Left lung (tissue), 10 donors: Measurements from ENCODE around the gene NPAS2. TPM values are rescaled to one million over a fixed set of nuclear protein-coding genes. Genes with fewer than 3 reads are reported as not detected.
A peak's percentile ranks its signal among the peaks of the same experiment; 100 is the strongest.

Source experiments
- ATAC-seq: fragments of 200-7000 bp; cut with Tn5 transposase; one replicate; pipeline ENCODE4 v1.9.1; 2020; ENCODE audit warnings: moderate library complexity
- DNase-seq, 4 donors: peaks; one replicate each; pipeline ENCODE4 v3.0.0-alpha.2; 2013 to 2020
- H3K27ac ChIP-seq, 2 donors: fragments of 200-600 bp; sonication (generic) in 1 of 2; one replicate each; pipeline versions ENCODE4 v1.5.0 to v1.8.0; 2020 to 2021
- H3K27me3 ChIP-seq, 2 donors: fragments of 200-600 bp; sonication (generic) in 1 of 2; one replicate each; pipeline versions ENCODE4 v1.5.0 to v1.8.0; 2020 to 2021
- H3K36me3 ChIP-seq, 2 donors: fragments of 200-600 bp; sonication (generic) in 1 of 2; one replicate each; pipeline versions ENCODE4 v1.5.0 to v1.8.0; 2020 to 2021
- H3K4me1 ChIP-seq, 2 donors: fragments of 200-600 bp; one replicate each; pipeline ENCODE4 v1.8.0; 2021
- H3K4me3 ChIP-seq, 2 donors: fragments of 200-600 bp; sonication (generic) in 1 of 2; one replicate each; pipeline versions ENCODE4 v1.5.0 to v1.8.0; 2020 to 2021; ENCODE audit warnings: mild to moderate bottlenecking in 1 of 2
- H3K9me3 ChIP-seq, 2 donors: fragments of 200-600 bp; sonication (generic) in 1 of 2; one replicate each; pipeline versions ENCODE4 v1.5.0 to v1.8.0; 2020 to 2021
- intact Hi-C, 2 donors: fragments of 100-400 bp; cut with DNase I; formaldehyde crosslinking; loops; one replicate each; pipeline versions ENCODE4 v1.11.2 to v1.14.2; 2022
- polyA plus RNA-seq, 6 donors: library from polyadenylated mRNA; unstranded; fragments of 120-200 nt; gene quantifications; one replicate each; pipeline ENCODE4 v1.2.1, GENCODE V29; 2013; ENCODE audit not compliant: insufficient read length in 6 of 6
- total RNA-seq, 2 donors: library from RNA; stranded (reverse); fragmentation: NEBNext Ultra II Directional; extraction: Animal tissue kit (Norgen Biotek cat#: 25700); gene quantifications; one replicate each; pipeline ENCODE4 v1.2.1, GENCODE V29; 2021
- TF ChIP-seq, protein P1 (sequence below), 2 donors: fragments of 200-600 bp; sonication (generic) in 1 of 2; IDR thresholded peaks; one replicate each; pipeline versions ENCODE4 v1.5.0 to v1.8.0; 2021; ENCODE audit warnings: antibody characterized with exemption in 2 of 2
- donor health status: DM: no; HTN: yes; CAD: no.
- donor health status: DM: no; HTN: no; CAD: no.

NPAS2 gene
- total and polyA plus RNA-seq, 8 donors, result 18.8 to 40.2 (median 35.0) TPM

DNA sequence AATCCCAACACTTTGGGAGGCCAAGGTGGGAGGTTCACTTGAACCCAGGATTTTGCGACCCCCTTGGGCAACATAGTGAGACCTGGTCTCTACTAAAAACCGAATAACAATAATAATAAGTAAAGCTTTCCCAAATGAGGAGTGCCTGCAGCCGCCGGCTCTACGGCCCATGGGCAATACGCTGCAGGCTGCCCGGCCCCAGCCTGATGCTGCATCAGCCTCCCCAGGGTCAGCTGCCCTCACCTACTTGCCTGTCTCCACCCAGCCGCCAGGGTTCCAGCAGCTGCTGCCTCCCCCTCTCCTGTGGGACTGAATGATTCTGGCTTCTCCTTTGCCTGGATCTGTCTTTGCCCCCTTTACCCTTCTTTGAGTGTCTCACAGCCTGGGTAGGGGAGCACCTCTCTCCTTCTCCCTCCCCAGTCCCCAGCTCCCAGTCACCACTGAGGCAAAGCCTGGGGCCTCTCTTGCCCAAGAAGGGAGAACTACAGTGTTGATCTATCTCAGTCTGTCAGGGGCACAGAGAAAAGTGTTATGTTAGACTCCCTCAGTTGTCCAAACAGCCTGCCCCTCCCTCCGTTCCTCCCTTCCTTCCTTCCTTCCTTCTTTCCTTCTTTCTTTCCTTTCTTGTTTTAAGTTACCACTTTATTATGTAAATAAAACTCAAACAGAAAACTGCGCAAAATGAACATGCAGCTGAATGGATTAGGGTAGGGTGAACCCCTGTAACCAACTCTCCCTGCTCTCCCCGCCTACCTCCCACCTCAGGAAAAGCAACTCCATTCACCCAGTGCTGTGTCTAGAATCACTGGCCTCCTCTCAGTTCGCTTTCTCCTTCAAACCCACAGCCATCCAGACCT lies 38.2 kb upstream of the NPAS2 start:
- no peak overlapping the region for H3K27ac ChIP-seq
- no peaks in the 10 kb centered on the region for H3K36me3 ChIP-seq
- H3K27me3 ChIP-seq, result no peaks in the 10 kb centered on the region
- no peaks in the 10 kb centered on the region for H3K9me3 ChIP-seq
- ATAC-seq (no peak), DNase-seq (no peak)
- TF ChIP-seq, protein P1, sequence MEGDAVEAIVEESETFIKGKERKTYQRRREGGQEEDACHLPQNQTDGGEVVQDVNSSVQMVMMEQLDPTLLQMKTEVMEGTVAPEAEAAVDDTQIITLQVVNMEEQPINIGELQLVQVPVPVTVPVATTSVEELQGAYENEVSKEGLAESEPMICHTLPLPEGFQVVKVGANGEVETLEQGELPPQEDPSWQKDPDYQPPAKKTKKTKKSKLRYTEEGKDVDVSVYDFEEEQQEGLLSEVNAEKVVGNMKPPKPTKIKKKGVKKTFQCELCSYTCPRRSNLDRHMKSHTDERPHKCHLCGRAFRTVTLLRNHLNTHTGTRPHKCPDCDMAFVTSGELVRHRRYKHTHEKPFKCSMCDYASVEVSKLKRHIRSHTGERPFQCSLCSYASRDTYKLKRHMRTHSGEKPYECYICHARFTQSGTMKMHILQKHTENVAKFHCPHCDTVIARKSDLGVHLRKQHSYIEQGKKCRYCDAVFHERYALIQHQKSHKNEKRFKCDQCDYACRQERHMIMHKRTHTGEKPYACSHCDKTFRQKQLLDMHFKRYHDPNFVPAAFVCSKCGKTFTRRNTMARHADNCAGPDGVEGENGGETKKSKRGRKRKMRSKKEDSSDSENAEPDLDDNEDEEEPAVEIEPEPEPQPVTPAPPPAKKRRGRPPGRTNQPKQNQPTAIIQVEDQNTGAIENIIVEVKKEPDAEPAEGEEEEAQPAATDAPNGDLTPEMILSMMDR (IDR thresholded peaks at IDR 0.05), result no peak
- H3K4me3 ChIP-seq, result no peak overlapping the region
- peaks cover 0 to 6% of the 10 kb centered on the region in 2 donors for H3K4me1 ChIP-seq
- intact Hi-C loops, result no loop called here

DNA sequence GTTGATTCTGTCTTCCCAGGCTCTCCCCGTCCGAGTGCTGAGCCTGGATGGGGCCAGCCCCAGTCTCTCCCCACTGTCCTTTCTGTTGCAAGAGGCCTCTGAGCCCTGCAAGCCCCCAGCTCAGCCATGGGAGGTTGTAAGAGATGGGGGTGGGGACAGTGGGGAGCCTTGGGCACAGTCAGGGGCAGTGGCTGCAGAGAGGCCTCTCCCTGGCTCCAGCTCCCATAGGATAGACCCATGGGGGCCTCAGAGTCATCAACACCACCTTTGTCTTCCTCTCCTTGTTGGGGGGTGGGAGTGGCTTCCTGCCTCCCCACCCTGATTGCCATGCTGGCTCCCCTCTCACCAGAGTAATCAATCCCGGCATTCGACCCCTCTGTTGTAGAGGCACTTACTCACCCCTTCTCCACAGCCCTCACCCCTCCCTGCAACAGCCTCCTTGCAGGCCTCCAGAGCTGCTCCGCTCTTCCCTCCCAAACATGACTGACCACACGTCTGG lies 37.5 kb upstream of the NPAS2 start:
- no peaks in the 10 kb centered on the region for H3K9me3 ChIP-seq
- ATAC-seq, result no peak
- no peak overlapping the region for H3K27ac ChIP-seq
- no peak for DNase-seq
- peaks cover 0 to 6% of the 10 kb centered on the region in 2 donors for H3K4me1 ChIP-seq
- intact Hi-C loops, result no loop called here
- H3K27me3 ChIP-seq, result no peaks in the 10 kb centered on the region
- no peak overlapping the region for H3K4me3 ChIP-seq
- TF ChIP-seq, protein P1 (IDR thresholded peaks at IDR 0.05), result no peak
- no peaks in the 10 kb centered on the region for H3K36me3 ChIP-seq

GRCh38 chr2:100783987-100784386 lies 36.0 kb upstream of the NPAS2 start:
- Histone ChIP-seq H3K4me1 (peaks cover 0 to 6% of the 10 kb centered on the region in 2 donors), H3K27me3 (no peaks in the 10 kb centered on the region), H3K9me3 (no peaks in the 10 kb centered on the region), H3K36me3 (no peaks in the 10 kb centered on the region), H3K27ac (no peak overlapping the region), H3K4me3 (no peak overlapping the region)
- DNase-seq, result no peak
- TF ChIP-seq, protein P1 (IDR thresholded peaks at IDR 0.05), result no peak
- no peak for ATAC-seq
- intact Hi-C loops, result no loop called here

- H3K27ac ChIP-seq, result no peak overlapping the region
- H3K27me3 ChIP-seq, result no peaks in the 10 kb centered on the region
- H3K4me3 ChIP-seq, result no peak overlapping the region
- H3K4me1 ChIP-seq, result peaks cover 0 to 6% of the 10 kb centered on the region in 2 donors
- intact Hi-C loops, result no loop called here
- no peaks in the 10 kb centered on the region for H3K9me3 ChIP-seq
- H3K36me3 ChIP-seq, result no peaks in the 10 kb centered on the region
- TF ChIP-seq, protein P1 (IDR thresholded peaks at IDR 0.05), result no peak
- ATAC-seq (no peak), DNase-seq (no peak)
Observed at GRCh38 chr2:100784681-100785080, 35.3 kb upstream of the NPAS2 start.

DNA sequence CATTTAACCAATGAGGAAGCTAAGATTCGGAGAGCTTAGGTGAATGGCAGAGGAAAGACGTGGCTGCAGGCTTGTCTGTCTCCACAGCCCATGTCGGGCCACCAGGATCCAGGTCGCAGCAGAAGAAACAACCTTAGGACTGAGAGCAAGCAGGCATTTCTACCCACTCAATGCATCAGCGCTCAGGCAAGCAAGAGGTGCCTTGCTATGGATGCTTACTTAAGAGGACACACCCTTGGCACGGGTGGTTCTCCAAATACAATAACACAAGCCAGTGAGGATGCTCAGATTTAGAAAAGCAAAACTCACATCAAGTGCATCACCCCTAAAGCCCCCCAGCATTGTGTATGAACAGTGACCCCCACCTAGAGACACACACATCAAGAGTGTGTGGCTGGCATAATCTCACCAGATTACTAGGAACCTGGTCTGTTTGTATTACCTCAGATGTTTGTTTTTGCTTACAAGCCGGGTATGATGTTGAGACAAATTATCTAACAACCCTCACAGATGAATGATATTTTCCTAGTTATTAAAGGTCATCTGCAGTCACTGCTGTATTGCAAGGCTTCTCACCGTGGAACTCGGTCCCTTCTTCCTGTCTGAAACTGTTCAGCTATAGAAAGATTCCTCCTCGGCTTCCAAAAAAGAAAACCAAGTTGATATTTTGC lies 34.2 kb upstream of the NPAS2 start:
- TF ChIP-seq, protein P1 (IDR thresholded peaks at IDR 0.05), result no peak
- DNase-seq, result no peak
- H3K9me3 ChIP-seq, result no peaks in the 10 kb centered on the region
- peak overlapping the region; percentile 24 to 51 for H3K27ac ChIP-seq
- no peak overlapping the region for H3K4me3 ChIP-seq
- no peaks in the 10 kb centered on the region for H3K36me3 ChIP-seq
- H3K27me3 ChIP-seq, result no peaks in the 10 kb centered on the region
- peaks cover 0 to 2% of the 10 kb centered on the region in 2 donors for H3K4me1 ChIP-seq
- ATAC-seq, result peak; percentile 55
- intact Hi-C loops, result no loop called here
